ENCODE results near the gene HLA-DRB1.
"Not testable (repeated sequence)": the region's sequence is repeated elsewhere in the genome, so short reads cannot be mapped to it uniquely, and the experiment has no call there.

The HLA-DRB1 gene

DNA sequence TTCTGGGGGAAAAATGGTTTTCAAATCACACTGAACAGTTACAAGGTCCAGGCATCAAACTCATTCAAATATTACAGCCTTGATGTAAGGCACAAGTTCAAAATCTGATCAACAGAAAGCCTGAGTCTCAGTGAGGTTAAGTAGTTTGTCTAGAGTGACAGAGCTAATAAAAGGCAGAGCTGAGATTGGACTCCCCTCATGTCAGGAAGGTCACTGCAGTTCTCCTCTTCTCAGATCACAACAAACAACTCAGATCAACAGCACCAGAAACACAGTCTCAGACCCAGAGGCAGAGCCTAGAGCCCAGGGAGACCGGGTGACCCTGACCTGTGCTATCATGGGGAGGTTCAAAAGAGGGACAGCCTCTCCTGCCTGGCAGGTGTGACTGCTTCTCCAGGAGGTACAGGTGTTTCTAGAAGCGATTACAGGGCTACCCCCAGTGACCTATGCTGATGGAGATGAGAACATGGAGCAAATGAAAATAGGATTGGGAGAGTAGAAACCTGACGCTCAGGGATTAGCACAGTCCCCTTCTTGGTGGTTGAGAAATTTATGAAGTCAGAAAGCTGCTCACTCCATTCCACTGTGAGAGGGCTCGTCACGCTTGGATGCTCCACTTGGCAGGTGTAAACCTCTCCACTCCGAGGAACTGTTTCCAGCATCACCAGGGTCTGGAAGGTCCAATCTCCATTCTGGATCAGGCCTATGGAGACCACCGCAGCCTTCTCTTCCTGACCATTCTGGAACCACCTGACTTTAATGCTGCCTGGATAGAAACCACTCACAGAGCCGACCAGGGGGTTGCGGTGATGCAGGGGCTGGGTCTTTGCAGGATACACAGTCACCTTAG lies 35.3 kb downstream of the HLA-DRB1 start:
- DNase-seq, result no peak

DNA sequence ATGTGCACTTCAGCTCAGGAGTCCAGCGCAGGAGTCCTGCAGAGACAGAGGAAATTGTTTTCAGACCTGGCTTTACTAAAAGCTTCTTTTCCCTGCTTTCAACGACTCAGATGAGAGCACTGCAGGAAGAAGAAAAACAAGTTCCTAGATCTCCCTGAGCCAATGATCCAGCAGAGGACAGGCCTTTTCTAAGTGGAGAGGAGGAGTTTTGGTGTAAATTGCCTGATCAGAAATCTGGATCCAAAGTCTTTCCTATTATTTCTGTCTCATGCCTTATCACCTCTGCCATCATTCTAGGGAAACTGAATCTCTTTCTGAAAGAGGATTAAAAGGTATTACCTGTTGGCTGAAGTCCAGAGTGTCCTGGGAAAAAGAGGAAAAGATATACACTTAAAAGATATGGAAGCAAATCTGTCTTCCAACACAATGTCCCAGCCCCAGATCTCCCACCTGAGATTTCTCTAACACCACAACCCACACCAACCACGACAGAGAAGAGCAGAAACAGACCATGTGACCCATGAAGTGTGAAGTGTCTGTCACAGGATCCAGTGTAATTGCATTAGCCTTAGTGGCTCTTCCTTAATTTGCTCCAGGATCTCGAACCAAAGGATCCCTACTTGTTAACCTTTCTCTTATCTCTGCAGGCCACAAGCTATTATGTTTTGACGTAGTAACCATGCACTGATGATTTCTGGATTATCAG lies 36.5 kb downstream of the HLA-DRB1 start:
- no peak for DNase-seq

DNA sequence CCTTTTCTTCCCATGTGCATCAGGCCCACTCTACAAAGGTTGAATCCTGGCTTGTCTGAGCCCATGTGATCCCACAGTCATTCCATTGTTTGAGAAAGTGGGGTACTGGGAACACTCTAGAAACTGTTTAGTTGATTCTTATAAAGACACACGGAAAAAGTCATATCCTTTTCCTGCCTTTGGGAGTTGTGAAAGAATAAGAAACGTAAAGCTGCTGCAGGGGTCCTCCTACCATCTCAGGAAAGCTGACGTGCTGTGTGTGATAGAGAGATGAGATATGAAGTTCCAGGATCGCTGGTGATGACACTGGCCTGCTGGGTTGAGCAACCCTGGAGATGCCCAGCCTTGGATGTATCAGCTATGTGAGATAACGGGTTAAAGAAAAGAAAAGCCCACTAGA lies 38.2 kb downstream of the HLA-DRB1 start:
- DNase-seq, result no peak

DNA sequence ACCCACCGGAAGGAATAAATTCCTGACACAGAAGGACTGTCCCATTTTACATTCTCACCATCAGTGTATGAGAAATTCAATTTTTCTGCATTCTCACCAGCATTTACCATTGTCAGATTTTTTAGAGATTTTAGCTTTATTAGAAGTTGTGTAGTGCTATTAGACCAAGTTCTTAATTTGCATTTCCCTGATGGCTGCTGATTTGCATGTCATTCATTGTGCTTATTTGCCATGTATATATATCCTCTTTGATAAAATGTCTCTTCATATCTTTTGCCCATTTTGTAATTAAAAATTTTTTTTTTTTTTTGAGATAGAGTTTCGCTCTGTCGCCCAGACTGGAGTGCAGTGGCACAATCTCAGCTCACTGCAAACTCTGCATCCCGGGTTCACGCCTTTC lies 49.8 kb downstream of the HLA-DRB1 start:
- no peak for DNase-seq

DNA sequence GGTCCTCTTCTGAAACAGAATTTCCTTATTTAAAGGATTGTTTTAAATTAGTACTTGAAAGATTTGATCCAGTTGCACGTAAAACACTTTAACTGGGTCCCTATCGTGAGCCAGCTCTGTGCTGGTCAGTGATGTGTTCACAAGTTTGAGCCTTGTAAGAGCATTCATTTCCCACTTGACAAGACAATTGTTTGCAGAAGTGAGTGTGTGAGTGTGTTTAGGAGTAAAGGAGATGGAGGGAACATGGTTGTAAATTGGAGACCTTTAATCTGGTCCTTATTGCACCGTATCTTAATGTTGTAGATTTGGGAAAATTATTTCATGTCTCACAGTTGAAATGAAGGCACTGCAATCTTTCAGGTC lies 59.2 kb downstream of the HLA-DRB1 start:
- DNase-seq, result not testable (repeated sequence)

DNA sequence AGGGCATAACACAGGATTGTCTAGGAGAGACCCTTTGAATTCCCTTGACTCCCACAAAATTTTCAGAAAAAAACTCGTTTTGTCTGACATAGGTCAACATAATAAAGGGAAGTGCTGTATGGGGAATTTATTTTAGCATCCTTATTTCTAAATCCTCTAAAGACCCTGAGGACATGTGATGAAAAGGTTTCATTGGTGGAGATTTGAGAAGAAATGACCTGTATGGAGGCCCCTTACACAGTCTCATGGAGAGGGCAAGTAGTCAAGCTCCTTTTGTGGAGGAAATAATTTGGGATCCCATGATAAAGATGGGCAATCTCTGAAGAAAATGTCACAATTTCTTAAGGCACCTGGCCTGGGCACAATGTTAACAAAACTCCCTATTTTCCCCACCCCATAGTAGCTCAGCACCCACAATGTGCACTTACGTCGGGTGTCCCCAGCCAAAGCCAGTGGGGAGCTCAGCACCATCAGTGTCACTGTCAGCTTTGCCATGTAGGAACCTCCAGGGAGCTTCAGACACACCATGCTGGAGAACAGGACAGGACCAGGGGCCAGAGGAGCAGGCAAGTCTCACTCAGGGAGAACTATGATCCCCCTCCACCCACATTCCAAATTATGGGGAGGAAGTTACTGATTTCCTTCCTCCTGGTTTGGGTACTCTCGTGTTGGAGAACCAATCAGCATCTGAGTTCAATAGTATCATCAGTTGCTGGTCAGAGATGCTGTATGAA lies 59.8 kb downstream of the HLA-DRB1 start, which contains the start of gene HLA-DRB5:
HLA-DRB5 (minus strand) TSS at position 591 of the 734 bp plus-strand sequence; CDS start at position 528, 63 bp downstream.
- no peak for DNase-seq

Measured in 8988T (cell line).